ENCODE measurements around the gene CAVIN3. TPM values are rescaled to one million over a fixed set of nuclear protein-coding genes. Genes with fewer than 3 reads are reported as not detected.

CAVIN3 gene
- total and polyA plus RNA-seq, 10 of the 15 experiments (the other 5 are each of a cell fraction or from before 2014, with no cell fraction given) = 0.05 to 13.9 (median 4.5) TPM

- RAD21 ChIA-PET (ENCODE audit: unreplicated experiment) = interaction anchor here (1.3 kb wide), 1 partner anchor 83 kb away, joined by 4 read pairs; no protein-coding TSS in a partner anchor
- intact Hi-C loops (cut with micrococcal nuclease; ENCODE audit: unreplicated experiment) = no loop called here
- BruUV-seq (replicated peaks) = no TSS peak
- SMC1A ChIA-PET (ENCODE audit: uncharacterized antibody, unreplicated experiment) = interaction anchor here (3.3 kb wide), 1 partner anchor 19 kb away, joined by 10 read pairs; no protein-coding TSS in a partner anchor
- Histone ChIP-seq H4K20me1 (ENCODE audit: control insufficient read depth, insufficient read depth) (no peaks in the 10 kb centered on the region), H3K9me3 (replicated peaks; ENCODE audit: control insufficient read depth, insufficient read depth, low read length) (no peaks in the 10 kb centered on the region), H3K4me1 (ENCODE audit: control insufficient read depth, insufficient read depth, low read length) (no peaks in the 10 kb centered on the region), H3K4me2 (ENCODE audit: control insufficient read depth, insufficient read depth) (no peak overlapping the region), H3K4me3 (no peak overlapping the region), H3K9ac (ENCODE audit: control insufficient read depth, insufficient read depth, low read length) (no peak overlapping the region), H3K36me3 (ENCODE audit: control insufficient read depth in 2 of 2, insufficient read depth in 2 of 2, low read length in 1 of 2) (no peaks in the 10 kb centered on the region), H3K79me2 (ENCODE audit: control insufficient read depth, insufficient read depth, low read length) (no peaks in the 10 kb centered on the region), H3K27me3 (replicated peaks in 1 of 2; ENCODE audit: control insufficient read depth in 2 of 2, insufficient read depth in 2 of 2, low read length in 1 of 2) (no peaks in the 10 kb centered on the region), H3K27ac (ENCODE audit: control insufficient read depth, insufficient read depth) (no peak overlapping the region), H2AFZ (ENCODE audit: control insufficient read depth, low read depth, low read length) (no peak overlapping the region)
- POLR2A ChIA-PET = interaction anchor here (0.6 kb wide), 1 partner anchor 90 kb away, joined by 3 read pairs; no protein-coding TSS in a partner anchor
- in situ Hi-C loops (cut with MboI) = loop anchor here (5.0 kb wide), 1 partner anchor 338 kb away; no protein-coding TSS in a partner anchor
- TF ChIP-seq EGR1 (IDR thresholded peaks at IDR 0.05; ENCODE audit: borderline replicate concordance in 1 of 2, low read depth in 2 of 2, low read length in 2 of 2) = no peak
- no peak for TF ChIP-seq CREB1 (IDR thresholded peaks at IDR 0.05; ENCODE audit: low read depth)
- TF ChIP-seq ESRRA (IDR thresholded peaks at IDR 0.05; ENCODE audit: low read length) = no peak
- TF ChIP-seq CHD1 (IDR thresholded peaks at IDR 0.05; ENCODE audit: low read depth, low read length) = no peak
- TF ChIP-seq MTA2 (IDR thresholded peaks at IDR 0.05; ENCODE audit: low read depth) = no peak
- TF ChIP-seq ZZZ3 (IDR thresholded peaks at IDR 0.05; ENCODE audit: control insufficient read depth, insufficient read length, low read depth) = no peak
- no peak for TF ChIP-seq FOXK2 (IDR thresholded peaks at IDR 0.05)
- TF ChIP-seq MEF2B (IDR thresholded peaks at IDR 0.05; ENCODE audit: partially characterized antibody, poor library complexity, severe bottlenecking) = no peak
- no peak for TF ChIP-seq RBBP5 (conservative IDR thresholded peaks at IDR 0.05)
- no peak for TF ChIP-seq CREM (IDR thresholded peaks at IDR 0.05; ENCODE audit: low read depth)
- no peak for TF ChIP-seq NFIC (IDR thresholded peaks at IDR 0.05; ENCODE audit: low read depth, low read length)
- TF ChIP-seq NR2C1 (IDR thresholded peaks at IDR 0.05) = no peak
- no peak for TF ChIP-seq GATAD2B (conservative IDR thresholded peaks at IDR 0.05; ENCODE audit: low read depth)
- no peak for TF ChIP-seq NFYA (IDR thresholded peaks at IDR 0.05; ENCODE audit: borderline replicate concordance, low read depth, low read length)
- TF ChIP-seq, protein P1, sequence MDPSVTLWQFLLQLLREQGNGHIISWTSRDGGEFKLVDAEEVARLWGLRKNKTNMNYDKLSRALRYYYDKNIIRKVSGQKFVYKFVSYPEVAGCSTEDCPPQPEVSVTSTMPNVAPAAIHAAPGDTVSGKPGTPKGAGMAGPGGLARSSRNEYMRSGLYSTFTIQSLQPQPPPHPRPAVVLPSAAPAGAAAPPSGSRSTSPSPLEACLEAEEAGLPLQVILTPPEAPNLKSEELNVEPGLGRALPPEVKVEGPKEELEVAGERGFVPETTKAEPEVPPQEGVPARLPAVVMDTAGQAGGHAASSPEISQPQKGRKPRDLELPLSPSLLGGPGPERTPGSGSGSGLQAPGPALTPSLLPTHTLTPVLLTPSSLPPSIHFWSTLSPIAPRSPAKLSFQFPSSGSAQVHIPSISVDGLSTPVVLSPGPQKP (IDR thresholded peaks at IDR 0.05; ENCODE audit: low read depth, low read length) = no peak
- no peak for TF ChIP-seq POLR2AphosphoS5 (IDR thresholded peaks at IDR 0.05; ENCODE audit: low read length)
- no peak for TF ChIP-seq ZNF384 (IDR thresholded peaks at IDR 0.05; ENCODE audit: borderline replicate concordance, low read depth, low read length)
- no peak for TF ChIP-seq E4F1 (IDR thresholded peaks at IDR 0.05; ENCODE audit: borderline replicate concordance, partially characterized antibody)
- FAIRE-seq = no peak
- DNase-seq (ENCODE audit: low read depth, low spot score) = no peak
- CTCF ChIA-PET = interaction anchor here (0.7 to 5.3 kb wide), 5 partner anchors 7 to 1808 kb away, joined by 3 to 59 read pairs (median 25); no protein-coding TSS in a partner anchor
- 35% methylated on average over 3 of the region's 3 CpGs for WGBS (ENCODE audit: insufficient coverage, insufficient replicate concordance, low lambda C conversion rate, missing lambda C conversion rate)
- no peak for ATAC-seq
These were observed 39.9 kb upstream of the CAVIN3 start for GRCh38 chr11:6360183-6360582.
